ENCODE measurements around the gene CD4.
"Not testable (repeated sequence)": the region's sequence is repeated elsewhere in the genome, so short reads cannot be mapped to it uniquely, and the experiment has no call there.

The CD4 gene

GRCh38 chr12:6869049-6870021, 80.0 kb downstream of the CD4 start:
- peak; percentile 88 for DNase-seq

GRCh38 chr12:6870304-6870703, 81.0 kb downstream of the CD4 start:
- not testable (repeated sequence) for DNase-seq

Measured in stimulated activated CD4-positive, alpha-beta T cell treated with anti-CD3 and anti-CD28 coated beads, Interleukin-15, amount 100 ng/mL, for 24 hours (primary cell).